Neutrophil (primary cell): ENCODE results near the gene B4GALT4.
"Not testable (repeated sequence)": the region's sequence is repeated elsewhere in the genome, so short reads cannot be mapped to it uniquely, and the experiment has no call there.

Source experiments
- H3K27ac ChIP-seq: fragments of 200-600 bp; sonication (generic); 2 replicates; pipeline ENCODE4 v1.5.1; 2016; ENCODE audit warnings: mild to moderate bottlenecking, moderate library complexity
- H3K27me3 ChIP-seq: fragments of 200-600 bp; sonication (generic); 2 replicates; pipeline ENCODE4 v1.6.0; 2016; ENCODE audit warnings: mild to moderate bottlenecking
- H3K36me3 ChIP-seq: fragments of 200-600 bp; sonication (generic); 2 replicates; pipeline ENCODE4 v1.5.1; 2017
- H3K4me1 ChIP-seq, 2 experiments: fragments of 200-600 bp in 1 of 2; sonication (generic) in 1 of 2; 1 replicate in 1 of 2; 2 replicates in 1 of 2; pipeline versions ENCODE4 v1.5.1 to v1.6.1; 2013 to 2016; ENCODE audit warnings: low read depth in 1 of 2, low read length in 1 of 2, mild to moderate bottlenecking in 1 of 2, moderate library complexity in 1 of 2; ENCODE audit not compliant: control insufficient read depth in 1 of 2, insufficient read depth in 1 of 2
- H3K4me3 ChIP-seq, 2 experiments: fragments of 200-600 bp in 1 of 2; sonication (generic) in 1 of 2; 1 replicate in 1 of 2; 2 replicates in 1 of 2; pipeline ENCODE4 v1.5.1; 2013 to 2016; ENCODE audit warnings: low read depth in 1 of 2, low read length in 1 of 2, mild to moderate bottlenecking in 1 of 2, moderate library complexity in 1 of 2
- H3K9me3 ChIP-seq: fragments of 200-600 bp; sonication (generic); 2 replicates; pipeline ENCODE4 v1.5.1; 2016
- CTCF ChIP-seq: fragments of 200-600 bp; sonication (generic); IDR thresholded peaks from 2 replicates; pipeline ENCODE4 v1.5.1; 2016; ENCODE audit warnings: antibody characterized with exemption

Gene B4GALT4

GRCh38 chr3:119257111-119257510 is 16.4 kb upstream of the B4GALT4 start:
- Histone ChIP-seq H3K9me3 (no peaks in the 10 kb centered on the region), H3K27ac (no peak overlapping the region), H3K36me3 (no peaks in the 10 kb centered on the region), H3K4me3 (no peak overlapping the region), H3K27me3 (no peaks in the 10 kb centered on the region), H3K4me1 (no peaks in the 10 kb centered on the region)
- TF ChIP-seq CTCF = no peak

- Histone ChIP-seq H3K4me1 (no peaks in the 10 kb centered on the region), H3K9me3 (no peaks in the 10 kb centered on the region), H3K27ac (no peak overlapping the region), H3K27me3 (no peaks in the 10 kb centered on the region), H3K4me3 (no peak overlapping the region), H3K36me3 (no peaks in the 10 kb centered on the region)
- TF ChIP-seq CTCF = no peak
These were observed 14.5 kb upstream of the B4GALT4 start for GRCh38 chr3:119255214-119255613.

GRCh38 chr3:119245778-119246177 is 5.1 kb upstream of the B4GALT4 start:
- Histone ChIP-seq H3K4me1 (peaks cover 7 to 9% of the 10 kb centered on the region in 2 experiments), H3K27me3 (no peaks in the 10 kb centered on the region), H3K27ac (no peak overlapping the region), H3K4me3 (no peak overlapping the region), H3K36me3 (no peaks in the 10 kb centered on the region), H3K9me3 (no peaks in the 10 kb centered on the region)
- no peak for TF ChIP-seq CTCF

GRCh38 chr3:119243712-119244111 is 3.0 kb upstream of the B4GALT4 start:
- no peak for TF ChIP-seq CTCF
- Histone ChIP-seq H3K4me1 (peaks cover 23 to 25% of the 10 kb centered on the region in 2 experiments), H3K9me3 (no peaks in the 10 kb centered on the region), H3K27ac (no peak overlapping the region), H3K36me3 (no peaks in the 10 kb centered on the region), H3K27me3 (no peaks in the 10 kb centered on the region), H3K4me3 (no peak overlapping the region)

- not testable (repeated sequence) for H3K9me3 ChIP-seq, H3K36me3 ChIP-seq
These were observed 2.4 kb upstream of the B4GALT4 start for GRCh38 chr3:119243058-119243529.

GRCh38 chr3:119242387-119243057 is 1.8 kb upstream of the B4GALT4 start:
- not testable (repeated sequence) for H3K9me3 ChIP-seq, H3K36me3 ChIP-seq, H3K27ac ChIP-seq, H3K4me3 ChIP-seq, H3K27me3 ChIP-seq
- peaks cover 33 to 35% of the 10 kb centered on the region in 2 experiments for H3K4me1 ChIP-seq

More at GRCh38 chr3:119243058-119243529, 2.4 kb upstream of the B4GALT4 start:
- H3K4me1 ChIP-seq = peaks cover 28 to 30% of the 10 kb centered on the region in 2 experiments
- not testable (repeated sequence) for H3K27me3 ChIP-seq, H3K4me3 ChIP-seq, H3K27ac ChIP-seq
